ENCODE results near the gene UXT. TPM values are rescaled to one million over a fixed set of nuclear protein-coding genes. Genes with fewer than 3 reads are reported as not detected.
"Not testable (repeated sequence)": the region's sequence is repeated elsewhere in the genome, so short reads cannot be mapped to it uniquely, and the experiment has no call there.

Gene UXT
- total and polyA plus RNA-seq, 7 donors = 67.8 to 172 (median 87.1) TPM

GRCh38 chrX:47674776-47675175, 15.8 kb upstream of the UXT start:
- WGBS, 3 donors = 73 to 79% (median 76%) methylated on average over 5 of the region's 5 CpGs
- no peak for DNase-seq
- no peak overlapping the region for H3K4me3 ChIP-seq
- H3K27me3 ChIP-seq (ENCODE audit: insufficient read depth in 3 of 3, low read length in 2 of 3) = peaks cover 0 to 4% (median 0%) of the 10 kb centered on the region in 3 donors
- no peaks in the 10 kb centered on the region for H3K4me1 ChIP-seq
- TF ChIP-seq CTCF (IDR thresholded peaks at IDR 0.05) = no peak
- intact Hi-C loops (cut with DNase I) = no loop called here
- ATAC-seq = no peak
- no peaks in the 10 kb centered on the region for H3K9me3 ChIP-seq
- no peaks in the 10 kb centered on the region for H3K36me3 ChIP-seq (ENCODE audit: insufficient read depth in 1 of 2, low read depth in 1 of 2)
- no peak overlapping the region for H3K27ac ChIP-seq

DNA sequence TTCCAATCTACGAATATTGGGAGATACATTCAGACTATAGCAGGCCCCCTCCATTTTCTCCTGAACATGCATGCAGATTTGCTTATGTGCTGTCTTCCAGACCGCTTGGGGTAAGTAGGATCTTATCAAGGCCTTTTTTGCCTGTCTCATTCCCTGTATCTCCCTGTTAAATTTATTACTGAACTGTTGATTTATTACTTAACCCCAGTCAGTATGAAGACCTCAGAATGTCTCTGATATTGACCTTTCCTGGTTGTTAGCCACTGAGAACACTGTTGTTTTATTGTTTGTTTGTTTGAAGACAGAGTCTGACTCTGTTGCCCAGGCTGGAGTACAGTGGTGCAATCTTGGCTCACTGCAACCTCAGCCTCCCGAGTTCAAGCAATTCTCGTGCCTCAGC, 6.8 kb upstream of the UXT start:
- 73 to 92% (median 86%) methylated on average over 4 of the region's 4 CpGs for WGBS, 3 donors
- H3K9me3 ChIP-seq; H3K4me1 ChIP-seq; H3K36me3 ChIP-seq (ENCODE audit: insufficient read depth in 1 of 2, low read depth in 1 of 2); ATAC-seq; DNase-seq; H3K27me3 ChIP-seq (ENCODE audit: insufficient read depth in 3 of 3, low read length in 2 of 3); H3K27ac ChIP-seq; intact Hi-C loops (cut with DNase I); H3K4me3 ChIP-seq: not testable (repeated sequence)

GRCh38 chrX:47664737-47665136, 5.8 kb upstream of the UXT start:
- ATAC-seq = no peak

DNA sequence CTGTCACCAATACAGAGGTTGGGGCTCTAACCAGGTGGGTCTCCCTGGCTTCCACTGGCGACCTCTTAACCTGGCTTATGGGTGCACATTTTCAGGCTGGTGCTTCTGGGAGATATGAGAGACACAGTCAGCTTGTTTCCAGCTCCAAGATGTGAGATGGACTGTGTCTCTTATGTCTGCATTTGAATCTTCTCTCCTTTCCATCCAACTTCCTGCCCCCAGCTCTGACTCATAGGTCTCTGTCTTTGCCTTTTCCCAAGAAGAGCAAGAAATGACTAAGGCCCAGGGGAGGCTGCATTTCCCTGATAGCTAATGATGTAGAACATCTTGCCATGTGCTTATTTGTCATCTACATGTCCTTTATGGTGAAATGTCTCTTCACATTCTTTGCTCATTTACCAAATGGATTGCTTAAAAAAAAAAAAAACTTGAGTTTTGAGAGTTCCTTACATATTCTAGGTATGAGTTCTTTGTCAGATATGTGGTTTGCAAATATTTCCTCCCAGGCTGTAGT, 3.2 kb upstream of the UXT start:
- no peak for TF ChIP-seq CTCF (IDR thresholded peaks at IDR 0.05)
- Histone ChIP-seq H3K27me3 (ENCODE audit: insufficient read depth in 3 of 3, low read length in 2 of 3) (no peaks in the 10 kb centered on the region), H3K36me3 (ENCODE audit: insufficient read depth in 1 of 2, low read depth in 1 of 2) (peaks cover 0 to 7% of the 10 kb centered on the region in 2 donors), H3K9me3 (no peaks in the 10 kb centered on the region), H3K4me3 (no peak overlapping the region), H3K4me1 (no peaks in the 10 kb centered on the region), H3K27ac (no peak overlapping the region)
- intact Hi-C loops (cut with DNase I) = no loop called here
- DNase-seq (no peak), ATAC-seq (no peak)
- 56 to 84% (median 83%) methylated on average over 1 of the region's 1 CpG for WGBS, 3 donors

More at GRCh38 chrX:47664737-47665136, 5.8 kb upstream of the UXT start:
- 79 to 89% (median 86%) methylated on average over 5 of the region's 5 CpGs for WGBS, 3 donors
- Histone ChIP-seq H3K4me1 (no peaks in the 10 kb centered on the region), H3K27ac (no peak overlapping the region), H3K27me3 (ENCODE audit: insufficient read depth in 3 of 3, low read length in 2 of 3) (no peaks in the 10 kb centered on the region), H3K9me3 (no peaks in the 10 kb centered on the region), H3K36me3 (ENCODE audit: insufficient read depth in 1 of 2, low read depth in 1 of 2) (no peaks in the 10 kb centered on the region), H3K4me3 (no peak overlapping the region)
- intact Hi-C loops (cut with DNase I) = no loop called here
- DNase-seq = no peak
- TF ChIP-seq CTCF (IDR thresholded peaks at IDR 0.05) = no peak

- Histone ChIP-seq H3K4me1 (no peaks in the 10 kb centered on the region), H3K36me3 (ENCODE audit: insufficient read depth in 1 of 2, low read depth in 1 of 2) (peaks cover 0 to 13% of the 10 kb centered on the region in 2 donors), H3K9me3 (no peaks in the 10 kb centered on the region), H3K27ac (no peak overlapping the region), H3K27me3 (ENCODE audit: insufficient read depth in 3 of 3, low read length in 2 of 3) (no peaks in the 10 kb centered on the region), H3K4me3 (no peak overlapping the region)
- no peak for ATAC-seq
- no peak for DNase-seq
- intact Hi-C loops (cut with DNase I) = no loop called here
- WGBS, 3 donors = 77 to 90% (median 86%) methylated on average over 7 of the region's 7 CpGs
- no peak for TF ChIP-seq CTCF (IDR thresholded peaks at IDR 0.05)
Measured at GRCh38 chrX:47661539-47661938, 2.6 kb upstream of the UXT start.

Measured in psoas muscle (tissue), 8 donors.